NB4 (cell line): ENCODE results near the gene BATF.

ENCODE experiments used
- MYC ChIP-seq: IDR thresholded peaks from 2 replicates; pipeline ENCODE4 v1.6.1; 2011; ENCODE audit warnings: low read depth, low read length
- POLR2A ChIP-seq: IDR thresholded peaks from 2 replicates; pipeline ENCODE4 v1.6.1; 2011; ENCODE audit warnings: mild to moderate bottlenecking; ENCODE audit not compliant: insufficient read length; ENCODE audit errors: extremely low read depth
- TF ChIP-seq, protein P1 (sequence below): IDR thresholded peaks from one replicate; pipeline ENCODE4 v1.5.1; 2012; ENCODE audit warnings: low read depth, low read length

DNA sequence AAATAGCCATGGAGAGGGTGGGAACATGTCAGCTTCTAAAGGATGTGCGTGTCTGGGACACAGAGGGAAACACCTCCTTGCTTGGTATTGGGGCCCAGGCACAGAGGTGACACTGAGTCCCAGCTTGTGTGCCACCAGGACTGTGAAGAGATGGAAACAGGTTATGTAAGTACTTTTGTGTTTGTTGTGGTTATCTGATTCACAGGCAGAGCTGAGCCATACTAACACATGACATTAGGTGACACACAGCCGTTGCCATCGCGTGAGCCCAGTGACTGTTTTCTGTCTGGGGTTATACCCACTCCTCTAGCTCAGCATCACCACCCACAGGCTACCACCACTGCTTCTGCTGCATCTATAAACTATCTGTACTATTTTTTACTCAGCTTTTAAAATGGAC is 44.1 kb downstream of the BATF start:
- TF ChIP-seq, protein P1, sequence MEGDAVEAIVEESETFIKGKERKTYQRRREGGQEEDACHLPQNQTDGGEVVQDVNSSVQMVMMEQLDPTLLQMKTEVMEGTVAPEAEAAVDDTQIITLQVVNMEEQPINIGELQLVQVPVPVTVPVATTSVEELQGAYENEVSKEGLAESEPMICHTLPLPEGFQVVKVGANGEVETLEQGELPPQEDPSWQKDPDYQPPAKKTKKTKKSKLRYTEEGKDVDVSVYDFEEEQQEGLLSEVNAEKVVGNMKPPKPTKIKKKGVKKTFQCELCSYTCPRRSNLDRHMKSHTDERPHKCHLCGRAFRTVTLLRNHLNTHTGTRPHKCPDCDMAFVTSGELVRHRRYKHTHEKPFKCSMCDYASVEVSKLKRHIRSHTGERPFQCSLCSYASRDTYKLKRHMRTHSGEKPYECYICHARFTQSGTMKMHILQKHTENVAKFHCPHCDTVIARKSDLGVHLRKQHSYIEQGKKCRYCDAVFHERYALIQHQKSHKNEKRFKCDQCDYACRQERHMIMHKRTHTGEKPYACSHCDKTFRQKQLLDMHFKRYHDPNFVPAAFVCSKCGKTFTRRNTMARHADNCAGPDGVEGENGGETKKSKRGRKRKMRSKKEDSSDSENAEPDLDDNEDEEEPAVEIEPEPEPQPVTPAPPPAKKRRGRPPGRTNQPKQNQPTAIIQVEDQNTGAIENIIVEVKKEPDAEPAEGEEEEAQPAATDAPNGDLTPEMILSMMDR = no peak
- TF ChIP-seq POLR2A (no peak), MYC (no peak)
